Retinal pigment epithelial cell (primary cell): ENCODE measurements around the gene CAB39L.

Experiments
- DNase-seq: peaks from one replicate; pipeline ENCODE4 v3.0.0-alpha.2; 2010; ENCODE audit warnings: low read depth
- H3K4me3 ChIP-seq: 2 replicates; pipeline ENCODE4 v1.5.1; 2011; ENCODE audit warnings: mild to moderate bottlenecking, low read length, control low read depth, moderate library complexity
- CTCF ChIP-seq: conservative IDR thresholded peaks from 2 replicates; pipeline ENCODE4 v1.5.1; 2011; ENCODE audit warnings: low read depth, low read length, control low read depth, inconsistent platforms

CAB39L gene

GRCh38 chr13:49356223-49356622, 87.6 kb downstream of the CAB39L start:
- no peak for TF ChIP-seq CTCF
- H3K4me3 ChIP-seq: no peak overlapping the region
- peak; percentile 86 for DNase-seq

GRCh38 chr13:49354719-49355118, 89.1 kb downstream of the CAB39L start:
- DNase-seq: no peak
- no peak for TF ChIP-seq CTCF
- H3K4me3 ChIP-seq: no peak overlapping the region

GRCh38 chr13:49353908-49354307, 90.0 kb downstream of the CAB39L start:
- H3K4me3 ChIP-seq: no peak overlapping the region
- DNase-seq: no peak
- TF ChIP-seq CTCF: no peak

- no peak overlapping the region for H3K4me3 ChIP-seq
- no peak for TF ChIP-seq CTCF
- no peak for DNase-seq
These were observed 92.0 kb downstream of the CAB39L start for GRCh38 chr13:49351871-49352270.

GRCh38 chr13:49348751-49349150, 95.1 kb downstream of the CAB39L start:
- no peak overlapping the region for H3K4me3 ChIP-seq
- DNase-seq: no peak
- no peak for TF ChIP-seq CTCF

- H3K4me3 ChIP-seq: no peak overlapping the region
- DNase-seq: no peak
- TF ChIP-seq CTCF: no peak
These were observed 96.0 kb downstream of the CAB39L start for GRCh38 chr13:49347650-49348385.

- H3K4me3 ChIP-seq: no peak overlapping the region
- no peak for TF ChIP-seq CTCF
- DNase-seq: no peak
These were observed 97.4 kb downstream of the CAB39L start for GRCh38 chr13:49346460-49346859.
